ENCODE measurements around the gene PITPNM1. TPM values are rescaled to one million over a fixed set of nuclear protein-coding genes. Genes with fewer than 3 reads are reported as not detected.
A peak's percentile ranks its signal among the peaks of the same experiment; 100 is the strongest.

PITPNM1 gene
- total and polyA plus RNA-seq, 2 experiments from 2014 or later = 9.1 to 57.1 TPM

- Mint-ChIP-seq H3K36me3 (ENCODE audit: low read depth) (peaks cover 16% of the 10 kb centered on the region), H3K4me1 (peaks cover 26% of the 10 kb centered on the region), H3K27ac (no peak overlapping the region), H3K4me3 (peak overlapping the region; percentile 84), H3K27me3 (ENCODE audit: insufficient read depth, low read depth, poor library complexity) (peaks cover 24% of the 10 kb centered on the region), H3K9me3 (peaks cover 3% of the 10 kb centered on the region; the same call in 1 of the 3 replicates)
- TF ChIP-seq EZH2 (IDR thresholded peaks at IDR 0.05; ENCODE audit: low read depth, unreplicated experiment) (no peak), CREB1 (CRISPR knock-in tag; IDR thresholded peaks at IDR 0.05; ENCODE audit: low read depth) (peak; percentile 49; the same call in 1 of the 2 replicates), JUNB (IDR thresholded peaks at IDR 0.05; ENCODE audit: unreplicated experiment) (no peak)
- TF ChIP-seq, protein P1, sequence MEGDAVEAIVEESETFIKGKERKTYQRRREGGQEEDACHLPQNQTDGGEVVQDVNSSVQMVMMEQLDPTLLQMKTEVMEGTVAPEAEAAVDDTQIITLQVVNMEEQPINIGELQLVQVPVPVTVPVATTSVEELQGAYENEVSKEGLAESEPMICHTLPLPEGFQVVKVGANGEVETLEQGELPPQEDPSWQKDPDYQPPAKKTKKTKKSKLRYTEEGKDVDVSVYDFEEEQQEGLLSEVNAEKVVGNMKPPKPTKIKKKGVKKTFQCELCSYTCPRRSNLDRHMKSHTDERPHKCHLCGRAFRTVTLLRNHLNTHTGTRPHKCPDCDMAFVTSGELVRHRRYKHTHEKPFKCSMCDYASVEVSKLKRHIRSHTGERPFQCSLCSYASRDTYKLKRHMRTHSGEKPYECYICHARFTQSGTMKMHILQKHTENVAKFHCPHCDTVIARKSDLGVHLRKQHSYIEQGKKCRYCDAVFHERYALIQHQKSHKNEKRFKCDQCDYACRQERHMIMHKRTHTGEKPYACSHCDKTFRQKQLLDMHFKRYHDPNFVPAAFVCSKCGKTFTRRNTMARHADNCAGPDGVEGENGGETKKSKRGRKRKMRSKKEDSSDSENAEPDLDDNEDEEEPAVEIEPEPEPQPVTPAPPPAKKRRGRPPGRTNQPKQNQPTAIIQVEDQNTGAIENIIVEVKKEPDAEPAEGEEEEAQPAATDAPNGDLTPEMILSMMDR (conservative IDR thresholded peaks at IDR 0.05; ENCODE audit: low read depth in 2 of 2) = no peak
- TF ChIP-seq, protein P2, sequence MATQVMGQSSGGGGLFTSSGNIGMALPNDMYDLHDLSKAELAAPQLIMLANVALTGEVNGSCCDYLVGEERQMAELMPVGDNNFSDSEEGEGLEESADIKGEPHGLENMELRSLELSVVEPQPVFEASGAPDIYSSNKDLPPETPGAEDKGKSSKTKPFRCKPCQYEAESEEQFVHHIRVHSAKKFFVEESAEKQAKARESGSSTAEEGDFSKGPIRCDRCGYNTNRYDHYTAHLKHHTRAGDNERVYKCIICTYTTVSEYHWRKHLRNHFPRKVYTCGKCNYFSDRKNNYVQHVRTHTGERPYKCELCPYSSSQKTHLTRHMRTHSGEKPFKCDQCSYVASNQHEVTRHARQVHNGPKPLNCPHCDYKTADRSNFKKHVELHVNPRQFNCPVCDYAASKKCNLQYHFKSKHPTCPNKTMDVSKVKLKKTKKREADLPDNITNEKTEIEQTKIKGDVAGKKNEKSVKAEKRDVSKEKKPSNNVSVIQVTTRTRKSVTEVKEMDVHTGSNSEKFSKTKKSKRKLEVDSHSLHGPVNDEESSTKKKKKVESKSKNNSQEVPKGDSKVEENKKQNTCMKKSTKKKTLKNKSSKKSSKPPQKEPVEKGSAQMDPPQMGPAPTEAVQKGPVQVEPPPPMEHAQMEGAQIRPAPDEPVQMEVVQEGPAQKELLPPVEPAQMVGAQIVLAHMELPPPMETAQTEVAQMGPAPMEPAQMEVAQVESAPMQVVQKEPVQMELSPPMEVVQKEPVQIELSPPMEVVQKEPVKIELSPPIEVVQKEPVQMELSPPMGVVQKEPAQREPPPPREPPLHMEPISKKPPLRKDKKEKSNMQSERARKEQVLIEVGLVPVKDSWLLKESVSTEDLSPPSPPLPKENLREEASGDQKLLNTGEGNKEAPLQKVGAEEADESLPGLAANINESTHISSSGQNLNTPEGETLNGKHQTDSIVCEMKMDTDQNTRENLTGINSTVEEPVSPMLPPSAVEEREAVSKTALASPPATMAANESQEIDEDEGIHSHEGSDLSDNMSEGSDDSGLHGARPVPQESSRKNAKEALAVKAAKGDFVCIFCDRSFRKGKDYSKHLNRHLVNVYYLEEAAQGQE (IDR thresholded peaks at IDR 0.05; ENCODE audit: unreplicated experiment) = no peak
- 0 out of 2 replicates have a peak, but pooled peaks cover 4% of the 10 kb centered on the region for H3K36me3 ChIP-seq (ENCODE audit: insufficient read depth)
- peaks cover 26% of the 10 kb centered on the region for H3K4me1 ChIP-seq (ENCODE audit: insufficient read depth)
- H3K27ac ChIP-seq (ENCODE audit: low read depth) = no peak overlapping the region
- DNase-seq (ENCODE audit: low spot score) (peak; percentile 42), ATAC-seq (no peak)
- H3K4me2 ChIP-seq = peak overlapping the region; percentile 95
- no peak overlapping the region for H2AFZ ChIP-seq
- H3K9me2 ChIP-seq (ENCODE audit: insufficient read depth) = no peaks in the 10 kb centered on the region
- H4K20me1 ChIP-seq (replicated peaks; ENCODE audit: insufficient read depth) = peaks cover 15% of the 10 kb centered on the region
- H3K79me2 ChIP-seq (replicated peaks; ENCODE audit: insufficient read depth) = peaks cover 5% of the 10 kb centered on the region; the same call in 1 of the 2 replicates
- H3K4me3 ChIP-seq = peak overlapping the region; percentile 91
- peaks cover 16% of the 10 kb centered on the region; the same call in 1 of the 2 replicates for H3F3A ChIP-seq (replicated peaks; ENCODE audit: low read depth)
- no peaks in the 10 kb centered on the region; the same call in 1 of the 2 replicates for H3K27me3 ChIP-seq (ENCODE audit: insufficient read depth)
Observed at GRCh38 chr11:67504005-67504949, 886 bp downstream of the PITPNM1 start.
